GM18519 (cell line): Measurements from ENCODE around the gene NOTCH3.

ENCODE experiments used
- ATAC-seq: cut with Tn5 transposase; IDR thresholded peaks from one replicate; pipeline ENCODE4 v1.9.1; 2021; ENCODE audit warnings: mild to moderate bottlenecking, moderate library complexity; ENCODE audit not compliant: unreplicated experiment, low FRiP score

The NOTCH3 gene

DNA sequence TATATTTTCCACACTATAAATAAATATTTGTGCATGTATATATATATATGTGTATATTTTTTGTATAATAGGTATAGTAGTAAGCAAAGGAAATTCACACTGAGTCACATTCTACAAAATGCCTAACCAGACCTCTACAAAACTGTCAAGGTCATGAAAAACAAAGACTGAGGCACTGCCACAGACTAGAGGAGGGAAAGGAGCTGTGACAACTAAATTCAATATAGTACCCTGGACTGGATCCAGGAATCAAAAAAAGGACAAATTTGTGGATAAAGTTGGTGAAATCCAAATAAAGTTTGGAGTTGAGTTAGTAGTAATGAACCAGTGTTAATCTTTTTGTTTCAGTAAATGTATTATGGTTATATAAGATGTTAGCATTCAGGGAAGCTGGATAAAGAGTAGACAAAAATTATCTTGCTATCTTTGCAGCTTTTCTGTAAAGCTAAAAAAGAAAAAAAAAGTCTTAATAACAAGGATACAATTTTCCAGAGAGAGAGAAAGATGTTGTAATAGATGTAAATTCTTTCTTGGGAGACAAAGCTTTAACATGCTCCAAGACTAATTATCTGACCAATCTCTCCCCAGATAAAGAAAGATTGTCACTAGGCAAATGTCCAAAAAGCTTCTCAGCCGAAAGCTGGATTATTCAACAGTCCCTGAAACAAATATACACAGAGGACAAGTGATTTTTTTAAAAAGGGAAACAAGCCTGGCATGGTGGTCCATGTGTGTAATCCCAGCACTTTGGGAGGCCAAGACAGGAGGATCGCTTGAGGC is 74.5 kb downstream of the NOTCH3 start:
- ATAC-seq: no peak

DNA sequence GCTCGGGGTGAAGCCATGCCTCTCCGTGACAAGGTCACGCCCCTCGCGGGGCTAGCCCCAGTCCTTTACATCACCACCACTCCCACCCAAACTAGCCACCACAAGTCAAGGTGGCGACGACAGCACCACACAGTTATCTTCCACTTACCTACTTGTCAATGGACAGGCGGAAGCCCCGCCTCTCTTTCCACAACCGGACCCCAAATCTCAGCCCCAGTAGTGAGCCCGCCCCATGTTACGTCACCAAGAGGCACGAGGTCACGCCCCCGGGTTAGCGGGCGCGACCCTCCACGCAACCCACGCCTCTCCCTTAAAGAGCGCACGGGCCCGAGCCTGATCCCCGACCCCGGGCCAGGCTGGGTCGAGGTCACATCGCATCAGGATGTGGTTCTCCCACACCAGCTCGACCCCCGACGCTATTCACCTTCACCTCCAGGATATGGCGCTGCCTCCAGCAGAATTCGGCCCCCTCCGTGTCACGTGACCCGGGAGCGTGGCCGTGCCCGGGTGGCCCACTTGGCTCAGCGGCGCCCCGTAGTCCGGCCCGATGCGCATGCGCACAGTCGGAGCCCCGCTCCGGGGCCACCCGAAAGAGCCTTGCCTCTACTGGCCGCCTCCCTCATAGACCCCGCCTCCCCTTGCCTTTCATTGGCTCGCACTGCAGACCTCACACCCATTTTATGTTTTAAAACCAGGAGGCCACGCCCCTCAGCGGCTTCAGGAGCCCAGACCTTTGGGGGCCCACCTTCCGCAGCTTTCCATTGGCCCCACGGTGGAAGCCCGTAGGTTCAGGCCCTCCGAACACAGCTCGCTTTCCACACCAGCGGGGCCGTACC is 75.3 kb downstream of the NOTCH3 start:
- peak; percentile 77 for ATAC-seq

DNA sequence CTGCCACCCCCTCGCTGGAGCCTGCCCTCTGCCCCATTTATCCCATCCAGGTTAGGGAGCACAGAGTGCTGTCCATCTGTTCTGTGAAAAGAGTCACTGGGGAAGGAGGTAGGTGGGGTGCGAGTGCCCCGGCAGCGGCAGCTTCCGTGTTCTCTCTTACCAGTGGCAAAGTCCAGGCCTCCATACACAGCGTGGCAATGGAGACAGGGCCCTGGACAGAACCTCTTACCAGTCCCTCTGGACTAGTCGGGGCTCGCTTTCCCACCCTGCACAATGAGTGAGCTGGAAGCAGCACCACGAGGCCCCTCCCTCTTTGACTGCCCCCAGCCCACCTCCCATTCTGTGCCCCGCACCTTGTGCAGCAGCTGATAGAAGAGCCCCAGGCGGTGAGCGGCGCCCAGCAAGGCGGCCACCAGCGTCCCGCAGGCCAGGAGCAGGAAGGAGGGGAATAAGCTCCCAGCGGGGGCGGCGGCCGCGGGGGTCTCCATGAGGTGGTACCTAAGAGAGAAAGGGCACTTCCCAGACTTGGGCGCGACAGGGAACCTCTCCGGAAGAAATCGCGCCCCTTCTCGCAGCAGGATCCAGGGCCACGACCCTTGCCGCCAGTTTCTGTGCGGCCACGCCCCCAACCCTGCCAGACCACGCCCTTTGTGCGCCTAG is 76.1 kb downstream of the NOTCH3 start:
- no peak for ATAC-seq

DNA sequence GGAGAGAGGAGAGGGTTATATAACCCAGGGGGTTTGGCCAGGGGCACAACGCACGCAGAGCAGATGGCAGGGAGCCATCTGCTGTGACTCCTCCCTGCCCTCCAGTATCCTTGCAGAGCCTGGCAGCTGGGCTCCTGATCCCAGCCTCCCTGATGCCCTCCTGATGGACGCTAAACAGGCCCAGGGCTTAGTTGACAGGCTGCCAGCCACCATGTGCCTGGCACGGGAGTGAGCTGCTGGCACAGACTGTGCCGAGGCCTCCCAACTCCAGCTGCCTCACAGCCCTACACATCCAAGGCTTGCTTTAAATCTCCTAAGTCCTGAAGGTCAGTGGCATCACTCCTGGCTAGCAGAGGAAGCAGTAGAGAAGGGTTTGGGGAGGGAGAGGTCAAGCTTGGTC is 76.9 kb downstream of the NOTCH3 start:
- no peak for ATAC-seq

DNA sequence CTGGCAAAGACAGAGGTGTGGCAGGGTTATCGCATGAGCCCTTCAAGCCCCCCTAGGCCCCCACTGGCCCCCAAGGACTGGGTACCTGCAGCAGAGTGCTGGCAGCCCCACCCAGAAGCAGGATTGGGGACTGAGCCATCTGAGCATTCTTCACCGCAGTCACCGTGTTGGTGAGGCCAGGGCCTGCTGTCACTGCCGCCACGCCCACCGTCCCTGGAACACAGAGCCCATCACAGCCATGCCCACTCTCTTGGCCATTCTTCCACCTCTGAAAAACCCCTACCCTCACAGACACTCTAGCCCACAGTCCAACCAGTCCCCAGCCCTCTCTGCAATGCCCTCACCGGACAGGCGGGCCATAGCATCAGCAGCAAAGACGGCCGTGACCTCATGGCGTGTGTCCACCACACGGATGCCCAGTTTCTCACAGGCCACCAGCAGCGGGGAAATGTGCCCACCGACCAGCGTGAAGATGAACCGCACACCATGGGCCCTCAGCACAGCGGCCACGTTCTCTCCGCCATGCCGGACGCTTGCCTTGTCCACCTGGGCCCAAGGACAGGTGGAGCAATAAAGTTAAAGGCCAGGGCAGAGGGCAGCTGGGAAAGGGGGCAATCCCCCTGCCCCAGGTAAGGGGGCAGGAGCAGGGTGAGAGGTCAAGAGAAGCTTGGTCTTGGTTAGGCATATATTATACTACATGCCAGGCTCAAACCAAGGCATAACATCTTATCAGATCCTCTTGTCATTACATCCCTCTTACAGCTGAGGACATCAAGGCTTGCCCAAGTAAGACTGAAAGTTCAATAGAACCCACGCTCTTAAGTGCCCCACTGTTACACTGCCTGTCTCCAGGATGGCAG is 77.5 kb downstream of the NOTCH3 start:
- ATAC-seq: no peak

DNA sequence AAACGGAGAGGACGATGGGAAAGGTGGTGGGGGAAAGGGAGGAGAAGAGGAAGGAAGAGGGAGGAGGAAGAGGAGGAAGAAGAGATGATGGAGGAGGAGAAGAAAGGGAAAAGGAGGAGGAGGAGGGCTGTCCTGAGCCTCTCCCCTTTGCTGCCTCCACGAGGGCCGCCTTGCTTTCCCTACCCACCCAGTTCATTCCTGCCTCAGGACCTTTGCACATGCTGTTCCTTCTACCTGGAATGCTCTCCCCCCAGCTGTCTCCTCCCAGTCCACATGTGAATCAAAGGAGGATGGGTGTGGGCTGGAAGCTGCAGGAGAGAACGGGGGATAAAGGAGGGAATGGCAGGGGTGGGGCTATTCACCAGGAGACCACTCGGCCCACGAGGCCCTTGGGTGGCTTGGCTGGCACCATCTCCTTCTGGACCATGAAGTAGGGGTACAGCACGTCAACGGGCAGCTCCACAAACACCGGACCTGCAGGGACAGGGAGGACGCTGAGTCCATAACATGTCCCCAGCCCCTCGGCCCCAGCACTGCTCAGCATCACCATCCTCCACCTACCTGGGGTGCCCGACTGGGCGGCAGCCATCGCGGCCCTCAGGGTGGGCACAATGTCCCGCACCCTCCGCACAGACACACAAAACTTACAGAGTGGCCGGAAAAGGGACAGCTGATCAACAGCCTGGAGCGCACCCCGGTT is 78.3 kb downstream of the NOTCH3 start:
- ATAC-seq: no peak

DNA sequence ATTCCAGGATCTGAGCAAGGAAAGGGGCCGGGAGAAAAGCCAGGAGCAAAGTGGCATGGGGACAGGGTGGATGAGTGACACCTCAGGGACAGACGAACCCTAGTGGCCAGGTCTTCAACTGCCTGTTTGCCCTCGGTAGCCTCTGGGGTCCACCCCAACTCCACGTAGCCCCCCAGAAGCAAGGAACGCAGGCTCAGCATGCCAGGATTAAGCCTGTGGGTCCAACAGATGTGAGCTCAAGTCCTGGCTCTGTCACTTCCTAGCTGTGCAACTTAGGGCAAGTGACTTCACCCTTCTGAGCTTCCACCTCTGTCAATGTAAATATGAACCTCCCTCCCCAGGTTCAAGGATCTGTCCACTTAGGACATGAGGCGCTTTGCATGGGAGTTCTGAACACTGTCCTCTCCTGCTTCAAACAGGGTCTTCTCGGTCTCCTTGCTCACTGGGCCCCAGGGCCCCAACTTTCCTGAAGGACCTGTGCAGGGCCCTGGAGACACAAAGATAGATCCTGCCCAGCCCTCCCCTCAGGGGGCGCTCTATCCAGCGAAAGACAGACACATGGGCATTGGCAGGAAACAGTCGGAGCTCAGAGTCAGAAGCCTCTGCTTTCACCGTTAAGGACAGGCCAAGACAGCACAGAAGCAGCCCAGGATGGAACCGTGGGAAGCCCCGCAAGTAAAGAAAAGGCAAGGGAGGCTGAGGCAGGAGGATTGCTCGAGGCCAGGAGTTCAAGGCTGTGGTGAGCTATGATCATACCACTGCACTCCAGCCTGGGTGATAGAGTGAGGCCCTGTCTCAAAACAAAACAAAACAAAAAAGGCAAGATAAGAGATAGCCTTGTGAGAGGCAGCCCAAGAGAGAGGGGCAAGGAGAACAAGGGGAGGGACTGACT is 80.4 kb downstream of the NOTCH3 start:
- ATAC-seq: no peak

DNA sequence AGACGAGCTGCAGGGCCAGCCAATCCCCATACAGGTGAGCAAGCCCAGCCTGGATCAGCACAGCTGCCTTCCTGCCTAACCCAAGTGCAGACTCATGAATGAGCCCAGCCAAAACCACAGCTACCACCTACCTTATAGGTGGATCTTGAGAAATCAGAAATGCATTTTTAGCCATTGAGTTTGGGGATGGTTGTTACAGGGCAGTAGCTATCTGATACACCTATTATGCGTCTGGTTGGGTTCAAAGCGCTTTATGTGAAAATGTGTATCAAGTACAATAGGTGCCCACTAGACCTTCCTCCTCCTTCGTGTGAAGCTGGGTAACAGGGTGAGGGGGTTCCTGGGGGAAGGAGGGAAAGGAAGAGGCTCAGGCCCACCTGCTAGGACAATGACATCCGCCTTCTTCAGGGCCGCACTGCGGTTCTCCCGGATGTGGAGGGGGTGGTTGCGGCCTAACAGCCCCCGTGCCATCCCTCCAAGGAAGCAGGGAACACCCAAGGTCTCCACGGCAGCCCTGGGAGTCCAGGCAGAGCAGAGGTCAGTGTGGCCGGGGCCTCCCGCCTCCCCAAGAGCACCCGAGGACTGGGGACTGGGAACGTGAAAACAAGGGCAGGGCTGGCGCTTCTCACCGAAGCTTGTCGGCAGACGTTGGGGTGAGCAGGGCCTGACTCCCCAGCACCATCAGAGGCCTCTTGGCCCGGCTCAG is 81.9 kb downstream of the NOTCH3 start:
- no peak for ATAC-seq

DNA sequence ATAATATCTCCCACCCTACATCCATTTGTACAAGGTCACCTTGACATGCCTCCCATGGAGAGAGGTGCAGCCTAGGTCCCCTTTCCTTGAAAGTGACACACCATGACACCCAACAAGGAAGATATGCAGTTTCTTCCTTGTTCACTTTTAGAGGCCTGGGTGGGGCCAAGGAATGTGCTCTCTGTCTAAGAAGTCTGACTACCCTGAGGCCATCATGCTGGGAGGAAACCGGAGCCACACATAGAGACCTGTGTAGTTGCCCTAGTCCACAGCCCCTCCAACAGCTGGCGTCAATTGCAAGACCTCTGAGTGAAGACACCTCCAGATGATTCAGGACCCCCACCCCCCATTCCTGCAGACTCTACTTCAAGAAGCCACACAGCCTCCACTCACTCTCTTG is 82.5 kb downstream of the NOTCH3 start:
- ATAC-seq: no peak

DNA sequence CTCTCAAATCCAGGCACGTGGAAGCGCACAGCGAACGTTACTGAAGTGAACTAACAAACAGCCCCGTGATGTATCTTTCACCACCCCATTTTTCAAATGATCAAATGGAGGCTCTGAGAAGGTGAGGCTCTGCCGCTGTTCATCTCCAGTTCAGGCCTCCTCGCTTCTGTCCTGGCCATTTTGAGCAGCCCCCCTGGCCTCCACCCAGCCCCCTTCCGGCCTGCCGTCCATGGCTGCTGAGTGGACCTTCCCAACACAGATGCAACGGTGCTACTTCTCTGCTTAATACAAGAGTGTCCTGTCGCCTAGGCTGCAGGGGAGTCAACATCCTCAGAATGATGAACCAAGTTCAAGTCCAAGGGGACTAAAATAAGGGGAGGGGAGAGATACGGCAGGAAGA is 83.9 kb downstream of the NOTCH3 start:
- no peak for ATAC-seq

DNA sequence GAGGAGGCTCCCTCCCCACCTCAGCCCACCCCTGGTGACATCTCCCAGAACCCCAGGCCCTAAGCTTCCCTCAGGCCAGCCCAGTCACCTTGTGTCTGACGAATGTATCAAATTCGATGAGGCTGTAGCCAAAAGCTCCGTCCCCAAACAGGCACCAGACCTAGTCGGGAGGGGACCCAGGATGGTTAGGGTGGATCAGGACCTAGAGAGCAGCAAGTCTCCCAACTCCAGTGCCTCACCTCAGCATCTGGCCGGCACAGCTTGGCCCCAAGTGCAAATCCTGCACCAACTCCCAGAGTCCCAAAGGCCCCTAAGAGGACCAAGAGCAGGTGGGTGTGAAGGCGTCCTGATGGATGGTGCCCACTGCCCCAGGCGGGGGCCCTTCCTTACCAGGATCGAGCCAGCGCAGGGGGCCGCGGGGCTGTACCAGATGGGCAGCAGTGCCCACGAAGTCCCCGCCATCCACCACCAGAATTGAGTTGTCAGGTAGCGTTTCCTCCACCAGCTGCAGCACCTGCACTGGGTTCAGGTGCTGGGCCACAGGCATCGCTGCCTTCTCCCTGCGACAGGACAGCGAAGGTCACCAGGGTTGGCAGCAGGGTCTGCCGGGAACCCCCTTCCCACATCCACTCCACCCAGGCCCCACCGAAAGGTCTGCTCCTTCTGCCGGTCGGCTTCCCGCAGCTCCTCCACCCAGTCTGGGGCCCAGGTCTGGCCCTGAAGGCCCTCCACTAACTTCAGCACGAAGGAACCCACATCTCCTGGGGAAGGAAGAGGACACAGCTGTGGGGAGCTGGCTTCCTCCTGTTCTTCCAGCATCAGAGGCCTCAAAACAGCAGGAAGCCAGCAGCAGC is 84.8 kb downstream of the NOTCH3 start:
- no peak for ATAC-seq

DNA sequence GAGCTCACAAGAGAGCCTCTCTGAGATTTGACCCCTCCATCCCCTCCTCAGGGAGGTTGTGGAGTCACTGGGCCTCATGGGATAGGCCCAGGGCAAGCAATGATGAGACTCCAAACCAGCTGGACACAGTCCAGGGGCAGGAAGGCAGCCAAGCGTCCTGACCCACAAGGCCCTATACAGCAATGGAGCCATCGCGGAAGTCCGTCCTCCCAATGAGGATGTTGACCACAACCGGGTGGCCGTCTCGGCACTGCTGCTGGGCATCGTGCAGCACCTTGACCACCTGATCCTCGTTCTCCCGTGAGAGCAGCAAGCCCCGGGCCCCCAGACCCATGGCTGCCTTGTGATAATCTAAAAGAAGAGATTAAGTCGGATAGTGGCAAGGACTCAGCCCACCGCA is 85.7 kb downstream of the NOTCH3 start:
- ATAC-seq: no peak

DNA sequence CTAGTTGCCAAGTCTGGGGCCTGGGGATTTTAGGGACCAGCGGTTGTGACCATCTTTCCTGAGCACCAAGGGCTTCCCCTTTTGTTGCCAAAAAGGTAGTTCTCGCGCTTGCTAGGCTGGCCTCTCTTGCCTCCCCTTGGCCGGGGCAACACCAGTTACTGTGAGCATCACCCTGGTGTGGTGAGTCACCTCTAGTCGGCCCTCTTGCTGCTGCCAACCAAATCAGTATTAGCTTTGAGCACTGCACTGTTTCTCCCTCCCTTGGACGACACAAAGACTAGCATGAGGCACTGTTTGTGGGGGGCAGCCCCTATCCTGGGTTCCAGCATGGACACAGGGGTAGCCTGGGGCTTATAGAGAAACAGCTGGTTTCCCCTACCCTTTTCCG is 86.6 kb downstream of the NOTCH3 start:
- no peak for ATAC-seq

DNA sequence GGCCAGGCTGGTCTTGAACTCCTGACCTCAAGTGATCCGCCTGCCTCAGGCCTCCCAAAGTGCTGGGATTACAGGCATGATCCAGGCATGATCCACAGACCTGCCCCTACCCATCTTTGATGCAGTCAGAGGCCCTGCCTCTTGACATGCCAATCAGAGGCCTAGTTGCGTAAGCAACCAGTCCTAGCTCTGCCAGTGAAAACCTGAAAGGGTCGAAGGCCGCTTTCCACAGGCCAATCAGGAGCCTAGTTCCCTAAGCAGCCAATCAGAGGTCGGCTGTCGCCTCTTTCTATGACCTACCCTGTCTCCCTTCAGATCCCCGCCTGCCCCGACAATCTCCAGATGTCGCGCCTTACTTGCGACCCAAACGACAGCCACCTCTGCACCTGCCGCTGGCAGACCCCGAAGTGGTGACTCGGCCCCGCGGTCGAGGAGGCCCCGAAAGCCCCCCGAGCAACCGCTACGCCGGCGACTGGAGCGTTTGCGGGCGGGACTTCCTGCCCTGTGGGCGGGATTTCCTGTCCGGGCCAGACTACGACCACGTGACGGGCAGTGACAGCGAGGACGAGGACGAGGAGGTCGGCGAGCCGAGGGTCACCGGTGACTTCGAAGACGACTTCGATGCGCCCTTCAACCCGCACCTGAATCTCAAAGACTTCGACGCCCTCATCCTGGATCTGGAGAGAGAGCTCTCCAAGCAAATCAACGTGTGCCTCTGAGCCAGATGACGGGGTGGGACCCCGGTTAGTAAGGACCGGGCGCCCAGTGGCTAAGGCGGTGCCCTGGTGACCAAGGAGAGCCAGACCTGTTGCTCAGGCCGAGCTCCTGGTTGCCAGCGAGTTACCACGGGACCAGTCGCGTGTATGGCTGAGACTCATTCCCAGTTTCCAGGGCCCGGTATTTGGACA is 87.3 kb downstream of the NOTCH3 start:
- no peak for ATAC-seq

DNA sequence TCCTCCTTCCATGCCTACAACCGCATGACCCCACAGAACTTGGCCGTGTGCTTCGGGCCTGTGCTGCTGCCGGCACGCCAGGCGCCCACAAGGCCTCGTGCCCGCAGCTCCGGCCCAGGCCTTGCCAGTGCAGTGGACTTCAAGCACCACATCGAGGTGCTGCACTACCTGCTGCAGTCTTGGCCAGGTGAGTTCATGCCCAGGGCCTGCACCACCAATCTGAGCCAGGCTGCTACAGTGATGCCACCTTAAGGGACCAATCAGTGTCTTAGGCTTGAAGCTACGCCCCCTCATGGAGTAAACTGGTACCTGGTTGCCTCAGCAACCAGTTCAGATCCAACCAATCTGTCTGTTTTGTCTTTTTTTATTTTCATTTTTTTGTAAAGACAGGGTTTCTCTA is 88.4 kb downstream of the NOTCH3 start:
- ATAC-seq: no peak

DNA sequence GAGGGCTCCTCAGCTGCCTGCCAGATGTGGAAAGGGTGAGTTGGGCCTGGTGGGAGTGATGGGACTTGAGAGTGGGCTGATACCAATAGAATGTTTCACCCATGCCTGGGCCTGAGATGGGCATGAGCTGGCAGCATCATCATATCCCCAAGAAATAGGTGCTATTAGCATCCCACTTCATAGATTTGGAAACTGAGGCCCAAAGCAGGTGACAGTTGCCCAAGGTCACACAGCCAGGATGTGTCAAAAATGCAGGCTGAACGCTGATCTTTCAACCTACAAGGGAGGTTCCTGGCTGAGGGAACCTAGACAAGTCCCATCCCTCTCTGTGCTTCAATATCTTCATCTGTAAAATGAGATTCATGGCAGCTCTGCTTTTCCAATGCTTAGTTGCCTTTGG is 89.0 kb downstream of the NOTCH3 start:
- no peak for ATAC-seq
